Measurements from ENCODE around the gene JOSD1. TPM values are rescaled to one million over a fixed set of nuclear protein-coding genes. Genes with fewer than 3 reads are reported as not detected.

JOSD1 gene
- total and polyA plus RNA-seq, 2 of the 4 experiments (the other 2 are of a cell fraction) = 30.2 to 35.8 TPM

- Histone ChIP-seq H2BK20ac (ENCODE audit: low read depth, low read length) (no peak overlapping the region), H2AK9ac (replicated peaks; ENCODE audit: low read depth, low read length, poor library complexity) (peak overlapping the region; percentile 29), H2AK5ac (ENCODE audit: low read depth, low read length) (no peak overlapping the region), H3K36me3 (ENCODE audit: control insufficient read depth, insufficient read depth, low read length) (peaks cover 80% of the 10 kb centered on the region), H3K18ac (ENCODE audit: low read depth, low read length) (no peak overlapping the region), H2AFZ (replicated peaks; ENCODE audit: low read length, poor library complexity) (no peak overlapping the region), H3K9ac (ENCODE audit: low read depth, low read length) (no peak overlapping the region), H4K91ac (ENCODE audit: insufficient read depth, low read depth, low read length) (no peak overlapping the region), H3K23ac (ENCODE audit: low read depth, low read length) (no peak overlapping the region), H3K9me3 (ENCODE audit: control insufficient read depth, insufficient read depth, low read length) (no peaks in the 10 kb centered on the region), H4K5ac (ENCODE audit: low read depth, low read length) (no peak overlapping the region), H3K56ac (ENCODE audit: extremely low read depth, insufficient read depth, low read length) (no peak overlapping the region), H4K8ac (ENCODE audit: low read depth in 2 of 2, low read length in 2 of 2) (no peak overlapping the region), H3K14ac (replicated peaks; ENCODE audit: low read depth, low read length) (no peak overlapping the region), H3K27me3 (ENCODE audit: control insufficient read depth, insufficient read depth, low read length) (no peaks in the 10 kb centered on the region), H3K27ac (ENCODE audit: insufficient read depth, low read length) (no peak overlapping the region), H4K20me1 (ENCODE audit: insufficient read depth, low read length) (peaks cover 4% of the 10 kb centered on the region; the same call in 1 of the 2 replicates), H2BK5ac (ENCODE audit: low read depth, low read length, poor library complexity, severe bottlenecking) (no peak overlapping the region), H2BK15ac (ENCODE audit: low read depth, low read length) (no peak overlapping the region), H2BK120ac (ENCODE audit: low read depth, low read length) (no peak overlapping the region), H3K9me1 (ENCODE audit: insufficient read depth, low read length) (peaks cover 4% of the 10 kb centered on the region; the same call in 1 of the 2 replicates), H3K4ac (ENCODE audit: low read depth, low read length) (no peak overlapping the region), H3K4me2 (ENCODE audit: low read depth, low read length) (no peak overlapping the region), H3K79me1 (ENCODE audit: low read depth in 1 of 2, low read length in 2 of 2) (peaks cover 5 to 28% of the 10 kb centered on the region in 2 experiments; a peak in 1 of 4 replicates), H3K4me1 (ENCODE audit: control insufficient read depth, insufficient read depth, low read length) (no peaks in the 10 kb centered on the region), H3K4me3 (ENCODE audit: insufficient read depth, low read depth, low read length) (no peak overlapping the region)
- no peak for DNase-seq
- ATAC-seq (ENCODE audit: low read depth) = no peak
- no TSS peak for BruUV-seq (replicated peaks)
- ChIA-PET POLR2A (ENCODE audit: unreplicated experiment) (no interaction called here), CTCF (interaction anchor here (1.5 kb wide), 1 partner anchor 26 kb away, joined by 3 read pairs; no protein-coding TSS in a partner anchor)
- intact Hi-C loops (cut with micrococcal nuclease) (no loop called here), in situ Hi-C loops (cut with MboI; ENCODE audit: low sequenced_read_pairs) (no loop called here), dilution Hi-C loops (cut with HindIII; ENCODE audit: low sequenced_read_pairs, unreplicated experiment) (no loop called here)
- TF ChIP-seq RFX5 (IDR thresholded peaks at IDR 0.05; ENCODE audit: low read depth, low read length) = no peak
- no peak for TF ChIP-seq MXI1 (IDR thresholded peaks at IDR 0.05; ENCODE audit: borderline replicate concordance, low read depth, low read length)
- no peak for TF ChIP-seq MAZ (IDR thresholded peaks at IDR 0.05; ENCODE audit: borderline replicate concordance, low read depth, low read length)
- TF ChIP-seq FOS (IDR thresholded peaks at IDR 0.05; ENCODE audit: low read depth, low read length) = no peak
- TF ChIP-seq, protein P1, sequence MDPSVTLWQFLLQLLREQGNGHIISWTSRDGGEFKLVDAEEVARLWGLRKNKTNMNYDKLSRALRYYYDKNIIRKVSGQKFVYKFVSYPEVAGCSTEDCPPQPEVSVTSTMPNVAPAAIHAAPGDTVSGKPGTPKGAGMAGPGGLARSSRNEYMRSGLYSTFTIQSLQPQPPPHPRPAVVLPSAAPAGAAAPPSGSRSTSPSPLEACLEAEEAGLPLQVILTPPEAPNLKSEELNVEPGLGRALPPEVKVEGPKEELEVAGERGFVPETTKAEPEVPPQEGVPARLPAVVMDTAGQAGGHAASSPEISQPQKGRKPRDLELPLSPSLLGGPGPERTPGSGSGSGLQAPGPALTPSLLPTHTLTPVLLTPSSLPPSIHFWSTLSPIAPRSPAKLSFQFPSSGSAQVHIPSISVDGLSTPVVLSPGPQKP (IDR thresholded peaks at IDR 0.05; ENCODE audit: borderline replicate concordance, low read depth, low read length) = no peak
- TF ChIP-seq CEBPB (IDR thresholded peaks at IDR 0.05; ENCODE audit: low read depth, low read length) = no peak
- TF ChIP-seq BHLHE40 (IDR thresholded peaks at IDR 0.05; ENCODE audit: low read depth, low read length) = no peak
- TF ChIP-seq SMC3 (IDR thresholded peaks at IDR 0.05; ENCODE audit: low read depth, low read length) = no peak
- TF ChIP-seq RAD21 (IDR thresholded peaks at IDR 0.05; ENCODE audit: low read length) = no peak
- whole genome bisulfite sequencing, 2 experiments (ENCODE audit: extremely low coverage in 2 of 2, insufficient read length in 1 of 2) = 100% methylated on average over 5 of the region's 15 CpGs; no CpG with 5 or more reads in 1 of the 2 experiments
Measured at GRCh38 chr22:38740116-38740723, 39.5 kb upstream of the JOSD1 start.

Measured in IMR-90 (cell line).